ENCODE data around the gene DCDC1.
"Not testable (repeated sequence)": the region's sequence is repeated elsewhere in the genome, so short reads cannot be mapped to it uniquely, and the experiment has no call there.

The DCDC1 gene

GRCh38 chr11:31303644-31304180 is 65.8 kb downstream of the DCDC1 start:
- TF ChIP-seq CTCF (IDR thresholded peaks at IDR 0.05; ENCODE audit: control insufficient read depth, insufficient read depth, low read depth, low read length, missing control alignments), result no peak
- H3K4me3 ChIP-seq (ENCODE audit: control insufficient read depth, low read depth, low read length), result no peak overlapping the region
- no peak for DNase-seq (ENCODE audit: low read depth)

GRCh38 chr11:31301549-31302510 is 67.7 kb downstream of the DCDC1 start:
- no peak overlapping the region for H3K4me3 ChIP-seq (ENCODE audit: control insufficient read depth, low read depth, low read length)
- DNase-seq (ENCODE audit: low read depth), result no peak
- TF ChIP-seq CTCF (IDR thresholded peaks at IDR 0.05; ENCODE audit: control insufficient read depth, insufficient read depth, low read depth, low read length, missing control alignments), result no peak

GRCh38 chr11:31295308-31295707 is 74.2 kb downstream of the DCDC1 start:
- no peak for TF ChIP-seq CTCF (IDR thresholded peaks at IDR 0.05; ENCODE audit: control insufficient read depth, insufficient read depth, low read depth, low read length, missing control alignments)
- no peak overlapping the region for H3K4me3 ChIP-seq (ENCODE audit: control insufficient read depth, low read depth, low read length)
- DNase-seq (ENCODE audit: low read depth), result no peak

- not testable (repeated sequence) for H3K4me3 ChIP-seq (ENCODE audit: control insufficient read depth, low read depth, low read length); DNase-seq (ENCODE audit: low read depth)
Observed at GRCh38 chr11:31273527-31273926, 96.0 kb downstream of the DCDC1 start.

GRCh38 chr11:31267720-31268119 is 101.8 kb downstream of the DCDC1 start:
- DNase-seq (ENCODE audit: low read depth), result no peak

GRCh38 chr11:31264834-31265233 is 104.7 kb downstream of the DCDC1 start:
- no peak for TF ChIP-seq CTCF (IDR thresholded peaks at IDR 0.05; ENCODE audit: control insufficient read depth, insufficient read depth, low read depth, low read length, missing control alignments)
- no peak overlapping the region for H3K4me3 ChIP-seq (ENCODE audit: control insufficient read depth, low read depth, low read length)
- no peak for DNase-seq (ENCODE audit: low read depth)

More at GRCh38 chr11:31267720-31268119, 101.8 kb downstream of the DCDC1 start:
- H3K4me3 ChIP-seq (ENCODE audit: control insufficient read depth, low read depth, low read length), result no peak overlapping the region
- TF ChIP-seq CTCF (IDR thresholded peaks at IDR 0.05; ENCODE audit: control insufficient read depth, insufficient read depth, low read depth, low read length, missing control alignments), result no peak

GRCh38 chr11:31262761-31263160 is 106.8 kb downstream of the DCDC1 start:
- TF ChIP-seq CTCF (IDR thresholded peaks at IDR 0.05; ENCODE audit: control insufficient read depth, insufficient read depth, low read depth, low read length, missing control alignments), result no peak
- DNase-seq (ENCODE audit: low read depth), result no peak
- no peak overlapping the region for H3K4me3 ChIP-seq (ENCODE audit: control insufficient read depth, low read depth, low read length)
